GM06990 (cell line): ENCODE measurements around the gene FKBP5.

Experiments
- DNase-seq: peaks from one replicate; pipeline ENCODE4 v3.0.0-alpha.2; 2011; ENCODE audit not compliant: insufficient read length; ENCODE audit errors: extremely low read depth
- H3K27me3 ChIP-seq: replicated peaks from 2 replicates; pipeline ENCODE4 v1.6.0; 2011; ENCODE audit warnings: low read length; ENCODE audit not compliant: control insufficient read depth, insufficient read depth
- H3K36me3 ChIP-seq: 2 replicates; pipeline ENCODE4 v1.5.1; 2011; ENCODE audit warnings: low read length; ENCODE audit not compliant: control insufficient read depth, insufficient read depth
- H3K4me3 ChIP-seq: replicated peaks from 2 replicates; pipeline ENCODE4 v1.5.1; 2011; ENCODE audit warnings: low read depth, mild to moderate bottlenecking, control low read depth, low read length
- TF ChIP-seq, protein P1 (sequence below): IDR thresholded peaks from 2 replicates; pipeline ENCODE4 v1.5.1; 2011; ENCODE audit warnings: low read length, control low read depth, mild to moderate bottlenecking, inconsistent platforms; ENCODE audit not compliant: insufficient read depth, poor library complexity, severe bottlenecking

FKBP5 gene

DNA sequence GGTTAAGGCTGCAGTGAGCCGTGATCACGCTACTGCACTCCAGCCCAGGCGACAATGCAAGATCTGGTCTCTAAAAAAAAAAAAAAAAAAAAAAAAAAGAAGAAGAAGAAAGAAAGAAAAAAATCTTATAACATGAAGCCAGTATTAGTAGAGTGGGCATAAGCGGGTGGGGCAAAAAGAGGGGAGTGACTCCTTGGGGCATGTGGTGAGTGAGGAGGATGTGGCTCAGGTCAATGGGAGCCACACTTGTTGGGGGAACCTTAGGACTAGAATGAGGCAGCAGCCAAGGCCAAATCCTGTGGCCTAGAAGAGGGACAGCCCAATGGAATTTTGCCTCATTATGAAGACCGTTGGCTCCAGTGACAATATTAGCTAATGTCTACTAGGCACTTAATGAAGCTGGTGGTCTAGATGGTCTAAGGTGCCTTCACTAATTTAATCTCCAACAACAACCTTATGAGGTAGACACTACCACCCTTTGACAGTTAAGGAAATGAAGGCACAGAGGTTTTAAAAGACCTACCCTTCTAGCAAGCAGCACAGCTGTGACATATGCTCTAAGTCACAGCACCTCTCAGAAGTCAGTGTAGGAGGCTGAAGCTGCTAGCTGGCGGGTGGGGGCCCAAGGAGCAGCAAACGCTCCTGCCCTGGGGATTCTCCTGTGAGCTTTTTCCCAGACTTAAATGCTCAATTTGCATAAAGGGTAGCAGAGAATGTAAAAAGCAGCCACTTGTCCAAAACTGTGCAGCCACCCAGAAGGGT lies 24.5 kb upstream of the FKBP5 start:
- no peak overlapping the region for H3K4me3 ChIP-seq
- no peaks in the 10 kb centered on the region for H3K27me3 ChIP-seq
- no peaks in the 10 kb centered on the region for H3K36me3 ChIP-seq
- DNase-seq, result no peak
- TF ChIP-seq, protein P1, sequence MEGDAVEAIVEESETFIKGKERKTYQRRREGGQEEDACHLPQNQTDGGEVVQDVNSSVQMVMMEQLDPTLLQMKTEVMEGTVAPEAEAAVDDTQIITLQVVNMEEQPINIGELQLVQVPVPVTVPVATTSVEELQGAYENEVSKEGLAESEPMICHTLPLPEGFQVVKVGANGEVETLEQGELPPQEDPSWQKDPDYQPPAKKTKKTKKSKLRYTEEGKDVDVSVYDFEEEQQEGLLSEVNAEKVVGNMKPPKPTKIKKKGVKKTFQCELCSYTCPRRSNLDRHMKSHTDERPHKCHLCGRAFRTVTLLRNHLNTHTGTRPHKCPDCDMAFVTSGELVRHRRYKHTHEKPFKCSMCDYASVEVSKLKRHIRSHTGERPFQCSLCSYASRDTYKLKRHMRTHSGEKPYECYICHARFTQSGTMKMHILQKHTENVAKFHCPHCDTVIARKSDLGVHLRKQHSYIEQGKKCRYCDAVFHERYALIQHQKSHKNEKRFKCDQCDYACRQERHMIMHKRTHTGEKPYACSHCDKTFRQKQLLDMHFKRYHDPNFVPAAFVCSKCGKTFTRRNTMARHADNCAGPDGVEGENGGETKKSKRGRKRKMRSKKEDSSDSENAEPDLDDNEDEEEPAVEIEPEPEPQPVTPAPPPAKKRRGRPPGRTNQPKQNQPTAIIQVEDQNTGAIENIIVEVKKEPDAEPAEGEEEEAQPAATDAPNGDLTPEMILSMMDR, result no peak

DNA sequence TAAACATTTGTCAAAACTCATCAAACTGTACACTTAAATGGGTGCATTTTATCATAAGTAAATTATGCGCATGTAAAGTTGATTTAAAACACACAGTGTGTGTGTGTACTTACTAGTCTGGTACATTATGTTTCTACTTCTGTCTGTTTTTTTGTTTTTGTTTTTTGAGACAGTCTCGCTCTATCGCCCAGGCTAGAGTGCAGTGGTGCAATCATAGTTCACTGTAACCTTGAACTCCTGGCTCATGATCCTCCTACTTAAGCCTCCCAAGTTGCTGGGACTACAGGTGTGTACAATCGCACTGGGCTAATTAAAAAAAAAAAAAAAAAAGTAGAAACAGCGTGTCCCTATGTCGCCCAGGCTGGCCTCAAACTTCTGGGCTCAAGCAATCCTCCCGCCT lies 23.0 kb upstream of the FKBP5 start:
- Histone ChIP-seq H3K27me3 (no peaks in the 10 kb centered on the region), H3K4me3 (no peak overlapping the region), H3K36me3 (no peaks in the 10 kb centered on the region)
- TF ChIP-seq, protein P1, result no peak
- no peak for DNase-seq

DNA sequence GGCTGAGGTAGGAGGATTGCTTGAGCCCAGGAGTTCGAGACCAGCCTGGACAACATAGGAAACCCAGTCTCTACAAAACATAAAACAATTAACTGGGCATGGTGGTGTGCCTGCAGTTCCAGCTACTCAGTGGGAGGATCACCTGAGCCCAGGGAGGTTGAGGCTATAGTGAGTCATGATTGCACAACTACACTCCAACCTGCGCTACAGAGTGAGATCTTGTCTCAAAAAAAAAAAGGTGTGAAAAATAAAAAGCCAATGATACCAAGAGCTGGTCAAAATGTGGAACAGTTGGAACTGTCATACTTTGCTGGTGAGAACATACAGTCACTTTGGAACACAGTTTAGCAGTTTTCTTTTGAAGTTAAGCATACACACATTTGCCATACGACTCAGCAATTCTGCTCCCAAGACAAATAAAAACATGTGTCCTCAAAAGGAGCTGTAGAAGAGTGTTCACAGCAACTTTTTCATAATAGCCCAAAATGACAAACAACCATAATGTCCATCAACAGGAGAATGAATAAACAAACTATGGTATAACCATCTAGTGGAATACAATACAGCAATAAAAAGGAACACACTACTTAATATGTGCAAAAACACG lies 21.6 kb upstream of the FKBP5 start:
- Histone ChIP-seq H3K4me3 (no peak overlapping the region), H3K36me3 (no peaks in the 10 kb centered on the region), H3K27me3 (no peaks in the 10 kb centered on the region)
- DNase-seq, result no peak
- TF ChIP-seq, protein P1, result no peak

DNA sequence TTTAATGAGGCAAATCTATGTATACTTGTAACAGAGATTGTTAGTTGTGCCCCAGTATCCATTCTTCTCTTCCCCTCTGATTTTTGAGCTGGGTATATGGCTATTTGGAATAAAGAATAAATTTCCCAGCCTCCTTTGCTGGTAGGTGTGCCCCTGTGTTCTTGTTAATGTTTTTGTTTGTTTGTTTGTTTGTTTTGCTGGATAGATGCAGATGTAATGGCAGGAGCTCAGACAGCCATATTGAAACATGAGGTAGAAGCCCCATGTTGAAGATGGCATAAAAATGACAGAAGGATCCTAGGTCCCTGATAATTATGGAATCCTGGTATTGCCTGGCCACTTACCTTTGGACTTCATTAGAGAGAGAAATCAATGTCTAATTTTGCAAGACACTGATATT lies 19.9 kb upstream of the FKBP5 start:
- H3K36me3 ChIP-seq, result no peaks in the 10 kb centered on the region
- H3K4me3 ChIP-seq, result no peak overlapping the region
- no peak for DNase-seq
- no peaks in the 10 kb centered on the region for H3K27me3 ChIP-seq
- TF ChIP-seq, protein P1, result no peak

DNA sequence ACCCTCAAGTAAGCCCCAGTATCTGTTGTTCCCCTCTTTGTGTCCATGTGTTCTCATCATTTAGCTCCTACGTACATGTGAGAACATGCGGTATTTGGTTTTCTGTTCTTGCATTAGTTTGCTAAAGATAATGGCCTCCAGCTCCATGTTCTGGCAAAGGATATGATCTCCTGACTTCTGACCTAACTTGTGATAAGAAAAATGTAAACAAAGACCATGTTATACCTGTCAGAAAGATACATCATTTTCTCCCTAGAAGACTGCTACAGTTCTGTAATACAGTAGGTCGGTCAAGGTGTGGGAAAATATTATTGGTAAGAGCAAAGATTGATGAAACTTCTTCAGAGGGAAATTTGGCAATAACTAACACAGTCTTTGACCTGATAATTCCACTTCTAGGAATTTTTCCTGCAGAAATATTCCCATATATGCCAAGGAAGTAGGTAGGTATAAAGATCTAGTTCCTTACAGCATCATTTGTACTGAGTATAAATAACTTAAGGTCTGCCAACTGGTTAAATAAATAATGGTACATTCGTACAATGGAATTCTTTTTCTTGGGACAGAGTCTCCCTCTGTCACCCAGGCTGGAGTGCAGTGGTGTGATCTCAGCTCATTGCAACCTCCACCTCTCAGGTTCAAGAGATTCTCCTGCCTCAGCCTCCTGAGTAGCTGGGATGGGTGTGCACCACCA lies 19.1 kb upstream of the FKBP5 start:
- TF ChIP-seq, protein P1, result no peak
- no peak overlapping the region for H3K4me3 ChIP-seq
- no peak for DNase-seq
- H3K36me3 ChIP-seq, result no peaks in the 10 kb centered on the region
- H3K27me3 ChIP-seq, result no peaks in the 10 kb centered on the region
